ENCODE measurements around the gene NLRC5. TPM values are rescaled to one million over a fixed set of nuclear protein-coding genes. Genes with fewer than 3 reads are reported as not detected.
"Not testable (repeated sequence)": the region's sequence is repeated elsewhere in the genome, so short reads cannot be mapped to it uniquely, and the experiment has no call there.

The NLRC5 gene
- total RNA-seq, 2 experiments from 2014 or later, result 199 to 305 TPM

GRCh38 chr16:56972403-56973293 lies 16.7 kb upstream of the NLRC5 start:
- peak overlapping the region; percentile 73 for H3K27ac ChIP-seq (ENCODE audit: low read depth, low read length, poor library complexity, severe bottlenecking)
- TF ChIP-seq CTCF (conservative IDR thresholded peaks at IDR 0.05; ENCODE audit: low read length), result no peak
- TF ChIP-seq EZH2phosphoT487 (IDR thresholded peaks at IDR 0.05; ENCODE audit: borderline replicate concordance, low read depth, low read length), result no peak
- no TSS peak for BruUV-seq (replicated peaks)
- H3K4me1 ChIP-seq (ENCODE audit: insufficient read depth, low read length, poor library complexity, severe bottlenecking), result peaks cover 72% of the 10 kb centered on the region
- no peak for DNase-seq (ENCODE audit: low spot score)
- H3K79me2 ChIP-seq (ENCODE audit: insufficient read depth, low read depth, low read length), result no peaks in the 10 kb centered on the region
- H3K4me2 ChIP-seq (ENCODE audit: low read length), result peak overlapping the region; percentile 61
- H3K4me3 ChIP-seq (ENCODE audit: low read depth, low read length, poor library complexity, severe bottlenecking), result no peak overlapping the region
- POLR2A ChIA-PET, result interaction anchor here (0.7 to 7.1 kb wide), 13 partner anchors 12 to 114 kb away, joined by 3 to 42 read pairs (median 4); partner anchors contain the start of gene NLRC5
- H3K9me2 ChIP-seq (ENCODE audit: insufficient read depth, low read length), result no peaks in the 10 kb centered on the region
- peak overlapping the region; percentile 22; the same call in 1 of the 2 replicates for H2AFZ ChIP-seq (ENCODE audit: low read length)
- no peaks in the 10 kb centered on the region for H3K36me3 ChIP-seq (ENCODE audit: insufficient read depth, low read length)
- intact Hi-C loops (cut with micrococcal nuclease; ENCODE audit: unreplicated experiment), result no loop called here
- no peaks in the 10 kb centered on the region for H3K9me3 ChIP-seq (ENCODE audit: low read length)
- CTCF ChIA-PET (ENCODE audit: unreplicated experiment), result interaction anchor here (0.9 to 1.0 kb wide), 3 partner anchors 9 to 105 kb away, joined by 3 to 5 read pairs (median 3); no protein-coding TSS in a partner anchor
- H4K20me1 ChIP-seq (ENCODE audit: insufficient read depth, low read length), result no peaks in the 10 kb centered on the region

- Histone ChIP-seq H3K9me3 (ENCODE audit: low read length) (no peaks in the 10 kb centered on the region), H3K4me2 (ENCODE audit: low read length) (peak overlapping the region; percentile 61), H4K20me1 (ENCODE audit: insufficient read depth, low read length) (no peaks in the 10 kb centered on the region), H3K27ac (ENCODE audit: low read depth, low read length, poor library complexity, severe bottlenecking) (peak overlapping the region; percentile 73), H3K9me2 (ENCODE audit: insufficient read depth, low read length) (no peaks in the 10 kb centered on the region), H3K79me2 (ENCODE audit: insufficient read depth, low read depth, low read length) (no peaks in the 10 kb centered on the region), H3K4me3 (ENCODE audit: low read depth, low read length, poor library complexity, severe bottlenecking) (no peak overlapping the region), H2AFZ (ENCODE audit: low read length) (peak overlapping the region; percentile 22; the same call in 1 of the 2 replicates), H3K4me1 (ENCODE audit: insufficient read depth, low read length, poor library complexity, severe bottlenecking) (peaks cover 78% of the 10 kb centered on the region), H3K36me3 (ENCODE audit: insufficient read depth, low read length) (no peaks in the 10 kb centered on the region)
- ChIA-PET CTCF (ENCODE audit: unreplicated experiment) (interaction anchor here (0.9 kb wide), 2 partner anchors 8 to 106 kb away, joined by 3 read pairs; no protein-coding TSS in a partner anchor), POLR2A (interaction anchor here (0.7 to 7.1 kb wide), 7 partner anchors 11 to 113 kb away, joined by 3 to 42 read pairs (median 5); partner anchors contain the start of gene NLRC5)
- TF ChIP-seq EZH2phosphoT487 (IDR thresholded peaks at IDR 0.05; ENCODE audit: borderline replicate concordance, low read depth, low read length) (no peak), CTCF (conservative IDR thresholded peaks at IDR 0.05; ENCODE audit: low read length) (no peak)
- no peak for DNase-seq (ENCODE audit: low spot score)
- intact Hi-C loops (cut with micrococcal nuclease; ENCODE audit: unreplicated experiment), result no loop called here
- no TSS peak for BruUV-seq (replicated peaks)
Measured at GRCh38 chr16:56973294-56973689, 16.1 kb upstream of the NLRC5 start.

- BruUV-seq (replicated peaks); CTCF ChIA-PET (ENCODE audit: unreplicated experiment); H3K4me3 ChIP-seq (ENCODE audit: low read depth, low read length, poor library complexity, severe bottlenecking); H3K9me3 ChIP-seq (ENCODE audit: low read length); H4K20me1 ChIP-seq (ENCODE audit: insufficient read depth, low read length); H2AFZ ChIP-seq (ENCODE audit: low read length); H3K36me3 ChIP-seq (ENCODE audit: insufficient read depth, low read length); DNase-seq (ENCODE audit: low spot score); intact Hi-C loops (cut with micrococcal nuclease; ENCODE audit: unreplicated experiment); H3K79me2 ChIP-seq (ENCODE audit: insufficient read depth, low read depth, low read length); H3K9me2 ChIP-seq (ENCODE audit: insufficient read depth, low read length): not testable (repeated sequence)
- Histone ChIP-seq H3K4me1 (ENCODE audit: insufficient read depth, low read length, poor library complexity, severe bottlenecking) (peaks cover 84% of the 10 kb centered on the region), H3K27ac (ENCODE audit: low read depth, low read length, poor library complexity, severe bottlenecking) (peak overlapping the region; percentile 73), H3K4me2 (ENCODE audit: low read length) (peak overlapping the region; percentile 61)
- POLR2A ChIA-PET, result interaction anchor here (3.6 to 7.1 kb wide), 2 partner anchors 14 to 72 kb away, joined by 14 to 42 read pairs; partner anchors contain the start of gene NLRC5
Measured at GRCh38 chr16:56973899-56974298, 15.5 kb upstream of the NLRC5 start.
